OCI-LY3 (cell line): ENCODE results near the gene HTR1D.

Source experiments
- CTCF ChIP-seq: fragments of 200-600, 300-600 bp; sonication (generic); IDR thresholded peaks from 2 replicates; pipeline ENCODE4 v1.5.1; 2014; ENCODE audit warnings: antibody characterized with exemption, low read length, low read depth
- EZH2phosphoT487 ChIP-seq: fragments of 200-600 bp; shearing (Covaris generic); IDR thresholded peaks from 2 replicates; pipeline ENCODE4 v1.6.1; 2018; ENCODE audit warnings: antibody characterized with exemption, mixed run types, low read depth

- no peak for TF ChIP-seq CTCF
- no peak for TF ChIP-seq EZH2phosphoT487
These were observed 28.8 kb downstream of the HTR1D start for GRCh38 chr1:23188434-23188884.
